Pons (tissue), 1 donor: ENCODE measurements around the gene PCSK9.

Experiments used
- DNase-seq: peaks from one replicate; pipeline ENCODE4 v3.0.0-alpha.2; 2016; ENCODE audit warnings: low spot score

Gene PCSK9

GRCh38 chr1:55039342-55040082 lies at the start of gene PCSK9:
Gene PCSK9 (plus strand): TSS chr1:55039548. CDS start chr1:55039838, 290 bp downstream.
- no peak for DNase-seq

DNA sequence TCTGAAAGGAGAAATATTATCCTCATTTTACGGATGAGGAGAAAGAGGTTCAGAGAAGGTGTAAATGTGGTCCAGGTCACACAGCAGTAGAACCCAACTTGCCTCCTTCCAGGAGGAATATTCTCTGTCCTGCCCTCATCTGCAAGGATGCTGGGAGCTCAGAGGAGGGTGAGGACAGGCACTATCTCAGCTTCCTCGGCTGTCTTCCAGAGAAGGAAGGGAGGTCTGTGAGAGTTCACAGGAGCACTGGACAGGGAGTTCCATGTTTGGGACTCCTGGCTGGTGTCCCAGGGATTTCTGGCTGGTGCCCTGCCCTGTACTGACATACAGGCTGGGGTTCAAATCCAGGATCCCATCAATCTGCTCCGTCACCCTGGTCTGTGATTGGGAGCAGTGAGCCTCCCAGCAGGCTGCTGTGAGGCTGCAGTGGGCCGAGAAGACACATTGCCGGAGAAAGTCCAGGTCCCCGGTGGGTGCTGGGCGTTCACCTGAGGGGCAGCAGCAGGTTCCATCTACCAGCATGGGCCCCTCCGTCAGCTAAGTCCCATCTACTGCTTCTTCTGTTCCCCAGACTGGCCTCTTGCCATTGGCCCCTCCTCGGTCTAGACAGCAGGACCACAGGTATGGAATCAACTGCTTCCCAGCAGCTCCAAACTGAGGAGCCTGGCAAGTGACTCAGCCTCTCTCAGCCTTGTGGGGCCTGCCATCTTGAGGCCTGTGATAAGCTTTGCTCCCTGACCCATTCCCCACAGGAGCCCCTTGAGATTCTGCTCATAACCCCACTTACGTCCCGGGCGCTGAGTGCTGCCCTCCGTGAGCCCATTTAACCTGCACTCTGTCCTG lies 49.2 kb upstream of the PCSK9 start:
- DNase-seq: no peak

GRCh38 chr1:54990916-54991315 lies 48.4 kb upstream of the PCSK9 start:
- DNase-seq: no peak

DNA sequence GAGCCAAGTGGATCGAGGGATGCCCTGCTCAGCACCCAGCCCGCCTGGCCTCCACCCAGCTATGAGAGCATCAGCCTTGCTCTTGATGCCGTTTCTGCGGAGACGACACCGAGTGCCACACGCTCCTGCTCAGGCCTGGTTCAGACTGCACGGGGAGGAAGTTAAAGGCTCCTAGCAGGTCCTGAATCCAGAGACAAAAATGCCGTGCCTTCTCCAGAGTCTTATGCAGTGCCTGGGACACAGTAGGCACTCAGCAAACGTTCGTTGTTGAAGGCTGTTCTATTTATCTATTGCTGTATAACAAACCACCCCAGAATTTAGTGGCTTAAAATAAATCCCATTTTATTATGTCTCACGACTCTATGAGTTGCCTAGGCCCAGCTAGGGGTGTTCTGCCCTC lies 47.4 kb upstream of the PCSK9 start:
- no peak for DNase-seq

DNA sequence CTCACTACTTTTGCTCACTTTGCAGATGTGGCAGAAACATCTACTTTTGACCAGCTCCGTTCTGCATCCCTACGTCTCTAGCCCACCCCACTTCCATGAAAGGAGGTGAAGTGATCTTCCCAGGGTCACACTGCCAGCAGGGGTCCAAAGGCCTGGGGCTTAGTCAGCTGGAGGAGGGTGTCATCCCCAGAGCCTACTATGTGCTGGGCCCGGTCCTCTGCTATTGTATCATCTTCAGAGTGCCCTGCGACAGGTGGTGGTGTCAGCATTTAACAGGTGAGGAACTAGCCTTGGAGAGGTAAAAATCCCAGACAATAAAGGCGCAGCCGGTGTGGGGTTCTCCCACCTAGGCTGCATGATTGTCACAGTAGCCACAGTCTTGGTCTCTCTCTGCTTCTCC lies 46.2 kb upstream of the PCSK9 start:
- DNase-seq: no peak

- no peak for DNase-seq
Observed at GRCh38 chr1:54994355-54994990, 44.9 kb upstream of the PCSK9 start.

- no peak for DNase-seq
Observed at GRCh38 chr1:54995013-54995760, 44.2 kb upstream of the PCSK9 start.

DNA sequence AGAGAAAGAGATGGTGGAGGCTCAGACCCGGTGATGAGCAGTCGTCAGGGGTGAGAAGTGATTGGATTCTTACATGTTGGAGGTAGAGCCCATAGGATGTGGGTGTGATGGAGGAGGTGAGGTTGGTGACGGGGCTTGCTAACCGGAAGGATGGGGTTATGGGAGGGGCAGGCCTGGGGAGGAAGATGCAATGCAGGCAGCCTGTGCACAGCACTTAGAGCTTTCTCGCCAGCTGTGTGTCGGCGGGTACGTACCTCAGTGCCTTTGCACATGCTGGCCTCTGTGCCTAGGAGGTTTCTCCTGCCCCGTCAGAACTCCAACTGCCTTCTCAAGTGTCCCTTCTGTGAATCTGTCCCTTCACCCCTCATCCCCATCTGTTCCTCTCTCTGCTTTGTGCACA lies 43.5 kb upstream of the PCSK9 start:
- DNase-seq: no peak

DNA sequence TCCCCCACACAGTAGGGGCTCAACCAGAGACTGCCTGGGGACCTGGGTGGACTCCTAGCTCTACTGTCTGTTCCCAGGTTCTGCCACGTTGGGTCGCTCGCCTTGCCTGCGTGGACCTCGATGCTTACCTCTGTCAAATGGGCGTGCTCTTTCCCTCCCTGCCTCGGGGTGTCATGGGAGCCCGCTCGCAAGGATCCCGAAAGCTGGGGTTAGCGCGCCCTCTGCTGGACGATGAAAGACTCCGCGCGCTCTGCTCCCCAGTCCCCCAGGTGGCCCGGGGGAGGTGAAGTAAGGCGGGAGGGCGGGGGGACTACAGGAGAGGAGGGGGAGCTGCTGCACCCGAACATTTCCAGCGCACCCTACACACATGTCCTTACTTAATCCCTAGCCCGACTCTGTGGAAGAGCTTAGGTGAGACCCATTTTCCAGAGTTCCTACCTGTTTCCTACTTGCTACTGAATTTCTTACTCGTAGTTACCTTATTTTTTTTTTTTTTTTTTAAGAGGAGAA lies 42.9 kb upstream of the PCSK9 start:
- peak; percentile 45 for DNase-seq

- no peak for DNase-seq
Observed at GRCh38 chr1:54996869-54997710, 42.3 kb upstream of the PCSK9 start.

DNA sequence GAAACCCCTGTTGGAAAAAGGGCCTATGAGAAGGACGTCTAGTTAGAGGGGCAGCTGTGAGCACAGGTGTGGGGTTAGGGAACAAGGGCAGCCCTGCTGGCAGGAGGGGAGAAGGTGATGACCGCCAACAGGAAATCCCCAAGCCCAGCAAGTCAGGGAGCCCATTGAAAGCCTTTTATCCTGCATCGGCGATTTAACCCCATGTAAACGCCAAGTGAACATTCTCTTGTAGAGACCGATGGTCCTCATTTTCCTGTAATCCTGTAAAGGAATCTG lies 41.7 kb upstream of the PCSK9 start:
- DNase-seq: no peak

- DNase-seq: no peak
Observed at GRCh38 chr1:54998100-54998499, 41.2 kb upstream of the PCSK9 start.

GRCh38 chr1:54998677-54999076 lies 40.7 kb upstream of the PCSK9 start, which contains the start of gene BSND:
Gene BSND (plus strand): TSS chr1:54998933. CDS start chr1:54999187, 254 bp downstream.
- no peak for DNase-seq

DNA sequence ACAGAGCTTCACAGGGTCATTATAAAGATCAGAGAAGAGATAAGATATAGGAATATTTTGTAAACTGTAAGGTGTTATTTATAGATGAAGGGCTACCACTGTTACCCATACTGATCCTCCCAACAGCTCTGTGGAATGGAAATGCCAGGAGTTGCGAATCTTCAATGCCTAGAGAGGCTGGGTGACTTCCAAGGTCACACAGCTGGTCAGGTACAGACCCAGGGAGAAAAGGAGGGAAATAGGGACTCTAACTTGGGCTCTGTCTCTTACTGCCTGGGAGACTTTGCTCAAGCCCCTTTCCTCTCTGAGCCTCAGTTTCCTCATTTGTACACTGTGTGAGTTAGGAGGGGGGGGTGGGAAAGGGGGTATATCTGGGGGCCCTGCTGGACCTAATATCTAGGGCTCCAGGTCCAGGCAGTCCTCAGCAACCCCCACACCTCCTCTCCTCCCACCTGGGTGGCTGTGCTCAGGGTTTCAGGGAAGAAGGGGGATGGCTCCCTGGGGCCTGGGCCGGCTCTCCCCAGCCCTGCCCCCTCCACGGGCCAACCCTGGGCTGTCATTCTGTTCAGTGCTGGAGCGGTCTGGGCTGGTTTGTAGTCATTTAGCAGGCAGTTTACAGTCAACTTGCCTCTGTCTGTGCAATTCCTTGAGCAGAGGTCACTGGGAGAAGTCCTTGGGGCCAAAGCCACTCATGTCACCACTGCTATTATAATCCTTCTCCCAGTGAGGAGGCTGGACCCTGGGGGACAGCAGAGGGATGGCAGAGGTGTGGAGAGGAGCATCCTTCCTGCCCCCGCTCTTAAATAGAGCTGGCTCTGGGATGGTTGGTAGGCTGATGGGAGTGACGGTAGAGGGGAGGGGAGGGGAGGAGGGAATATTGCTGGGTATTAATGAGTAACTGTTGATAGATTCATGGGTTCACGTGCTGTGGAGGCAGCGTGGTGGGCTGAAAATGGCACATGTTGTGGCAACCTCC lies 39.0 kb upstream of the PCSK9 start:
- DNase-seq: no peak

DNA sequence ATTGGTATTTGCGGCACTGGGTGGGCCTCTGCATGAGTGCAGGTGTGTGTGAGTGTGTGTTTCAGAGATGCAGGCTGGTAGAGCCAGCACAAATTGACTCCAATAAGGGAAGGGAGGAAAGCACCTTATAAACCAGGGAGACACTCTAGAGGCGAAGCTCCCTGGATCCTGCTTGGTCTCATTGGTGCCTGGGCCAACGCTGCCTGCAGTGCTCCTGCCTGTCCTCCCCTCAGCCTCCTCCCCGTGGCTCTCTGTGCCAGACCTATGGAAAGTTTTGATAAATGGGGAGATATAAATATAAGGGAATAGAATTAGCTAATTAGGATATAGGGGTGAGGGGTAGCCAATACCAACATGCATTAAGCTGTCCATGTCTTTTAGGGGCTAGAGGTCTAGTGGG lies 38.0 kb upstream of the PCSK9 start:
- DNase-seq: no peak

- no peak for DNase-seq
Observed at GRCh38 chr1:55002686-55003085, 36.7 kb upstream of the PCSK9 start.

DNA sequence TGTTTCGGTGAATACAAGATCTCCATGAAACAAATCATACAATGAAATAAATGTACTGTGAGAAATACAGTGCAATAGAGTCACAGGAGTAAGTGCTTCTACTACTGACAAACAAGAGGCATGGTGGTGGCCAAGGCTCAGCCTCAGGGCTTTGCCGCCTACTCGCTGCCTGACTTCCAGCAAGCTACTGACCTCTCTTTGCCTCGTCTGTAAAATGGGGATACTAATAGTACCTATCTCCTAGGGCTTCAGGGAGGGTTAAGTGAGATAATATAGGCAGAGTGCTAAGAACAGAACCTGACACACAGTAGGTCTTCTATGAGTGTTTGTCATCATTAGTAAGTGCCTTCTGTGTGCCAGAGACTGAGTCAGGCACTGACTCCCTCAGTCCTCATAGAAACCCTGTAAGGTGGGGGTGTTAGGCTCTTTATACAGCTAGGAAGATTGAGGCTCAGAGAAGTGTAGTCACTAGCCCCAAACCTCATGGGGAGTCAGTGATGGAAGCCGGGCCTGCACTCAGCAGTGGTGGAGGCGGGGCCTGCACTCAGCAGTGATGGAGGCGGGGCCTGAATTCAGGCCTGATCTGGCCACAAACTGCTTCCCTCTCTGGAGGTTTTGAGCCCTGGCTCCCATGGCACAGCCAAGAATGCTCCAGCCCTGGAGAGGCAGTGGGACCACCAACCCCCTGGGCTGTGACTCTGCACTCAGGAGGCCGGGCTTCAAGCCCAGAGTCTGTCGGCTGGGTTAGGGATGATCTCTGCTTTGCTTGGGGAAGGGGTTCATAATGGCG lies 33.8 kb upstream of the PCSK9 start:
- no peak for DNase-seq

DNA sequence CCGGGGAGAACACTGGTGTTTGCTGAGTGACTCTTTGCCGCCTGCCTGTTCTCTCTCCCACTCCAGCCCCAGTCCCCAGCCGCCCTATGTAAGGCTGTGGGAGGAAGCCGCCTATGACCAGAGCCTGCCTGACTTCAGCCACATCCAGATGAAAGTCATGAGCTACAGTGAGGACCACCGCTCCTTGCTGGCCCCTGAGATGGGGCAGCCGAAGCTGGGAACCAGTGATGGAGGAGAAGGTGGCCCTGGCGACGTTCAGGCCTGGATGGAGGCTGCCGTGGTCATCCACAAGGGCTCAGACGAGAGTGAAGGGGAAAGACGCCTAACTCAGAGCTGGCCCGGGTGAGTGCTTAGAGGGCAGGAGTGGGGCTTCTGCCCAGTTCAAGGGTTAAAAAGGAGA lies 32.4 kb upstream of the PCSK9 start:
- DNase-seq: no peak

DNA sequence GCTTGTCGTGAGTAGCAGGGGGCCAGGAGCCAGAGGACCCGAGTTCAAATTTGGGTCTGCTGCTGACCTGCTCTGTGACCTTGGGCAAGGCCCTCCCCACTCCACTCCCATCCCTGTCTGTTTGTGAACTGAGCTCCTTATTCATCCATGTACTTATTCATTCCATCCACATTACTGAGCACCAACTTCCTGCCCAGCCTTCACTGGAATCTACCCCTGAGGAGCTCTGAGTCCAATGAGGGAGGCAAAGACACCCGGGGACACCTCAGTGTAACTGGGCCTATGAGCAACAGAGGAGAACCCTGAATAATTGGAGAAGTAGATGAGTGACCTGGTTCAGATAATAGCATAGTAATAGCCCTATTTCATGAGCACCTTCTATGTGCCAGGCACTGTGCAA lies 31.7 kb upstream of the PCSK9 start:
- DNase-seq: no peak
